Astrocyte of the hippocampus (primary cell): Measurements from ENCODE around the gene RPTOR.

Source experiments
- DNase-seq: peaks from one replicate; pipeline ENCODE4 v3.0.0; 2011; ENCODE audit warnings: low read depth, low spot score

RPTOR gene

DNA sequence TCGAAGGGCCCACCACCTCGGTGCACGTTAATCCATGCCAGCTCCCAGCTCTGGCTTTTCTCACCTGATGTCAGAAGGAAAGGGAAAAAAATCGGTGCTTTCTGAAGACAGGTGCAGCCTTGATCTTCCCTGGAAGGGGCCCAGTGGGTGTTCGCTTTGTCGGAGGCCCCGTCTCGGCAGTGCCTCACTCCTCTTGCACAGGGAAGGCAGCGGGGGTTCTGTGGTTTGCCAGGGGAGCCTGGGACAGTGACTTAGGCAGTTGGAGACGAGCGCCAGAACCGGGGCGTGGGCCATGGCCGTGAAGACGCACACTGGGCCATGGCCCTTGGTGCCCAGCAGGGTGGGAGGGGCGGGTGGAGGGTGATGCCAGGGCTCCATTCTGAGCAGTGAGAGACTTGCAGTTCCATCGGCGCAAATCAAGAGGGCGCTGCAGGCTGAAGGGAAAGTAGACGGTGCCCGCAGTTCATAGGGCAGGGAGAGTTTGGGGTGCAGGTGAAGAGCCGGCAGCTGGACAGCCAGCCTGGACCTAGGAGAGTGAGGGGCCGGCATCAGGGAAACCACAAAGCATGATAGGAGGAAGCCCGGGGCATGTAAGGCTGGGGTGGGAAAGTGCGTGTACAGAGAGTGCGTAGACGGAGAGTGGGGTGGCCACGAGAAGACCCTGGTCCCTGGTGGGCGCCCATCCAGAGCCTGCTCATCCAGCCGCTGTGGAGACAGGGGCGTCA is 345.7 kb downstream of the RPTOR start:
- DNase-seq: no peak

DNA sequence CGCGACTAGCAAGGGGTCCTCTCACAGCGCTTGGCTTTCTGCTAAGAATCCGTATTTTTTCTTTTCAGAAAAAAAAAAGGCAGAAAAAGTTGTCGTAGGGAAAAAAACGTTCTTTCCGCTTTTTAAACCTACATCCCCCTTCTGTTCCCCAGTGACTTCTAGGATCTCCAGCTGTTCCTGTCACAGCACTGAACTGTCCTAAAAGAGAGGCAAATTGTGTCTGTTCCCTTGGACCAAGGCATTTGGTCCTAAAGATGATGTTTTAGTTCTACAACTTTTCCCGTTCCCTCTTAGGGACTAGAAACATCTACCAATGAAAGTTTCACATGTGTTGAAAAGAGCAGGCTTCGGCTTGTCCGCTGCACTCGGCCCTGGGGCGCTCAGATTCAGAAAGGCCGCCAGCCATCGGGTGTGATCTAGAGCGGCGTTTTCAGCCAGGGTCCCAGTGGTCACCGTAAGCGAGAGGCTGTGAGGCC is 346.3 kb downstream of the RPTOR start:
- no peak for DNase-seq

DNA sequence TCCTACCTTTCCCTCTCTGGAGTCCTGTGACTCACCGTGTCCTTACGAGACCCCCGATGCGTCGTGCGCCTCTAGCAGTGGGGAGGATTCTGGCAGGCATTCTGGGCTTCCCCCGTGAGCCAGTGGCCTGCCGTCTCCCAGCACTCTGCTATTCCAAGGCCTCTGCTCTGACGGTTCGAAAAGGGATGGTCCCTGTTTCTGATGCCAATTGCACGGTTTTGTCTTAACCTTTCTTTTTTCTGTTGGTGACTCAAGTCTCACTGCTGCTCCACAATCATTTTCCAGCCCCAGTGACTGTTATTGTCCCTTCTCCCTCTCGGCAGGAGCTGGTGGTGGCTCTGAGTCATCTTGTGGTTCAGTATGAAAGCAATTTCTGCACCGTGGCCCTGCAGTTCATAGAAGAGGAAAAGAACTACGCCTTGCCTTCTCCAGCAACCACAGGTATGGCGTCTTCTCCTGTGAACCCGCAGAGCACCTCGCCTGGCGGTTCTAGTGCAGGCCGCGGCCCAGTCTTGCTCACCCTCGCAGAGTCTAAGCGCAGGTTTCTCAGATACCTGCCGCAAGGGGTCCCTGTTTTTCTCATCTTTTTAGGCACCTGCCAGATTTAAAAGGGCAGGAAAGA is 346.9 kb downstream of the RPTOR start:
- peak; percentile 97 for DNase-seq

DNA sequence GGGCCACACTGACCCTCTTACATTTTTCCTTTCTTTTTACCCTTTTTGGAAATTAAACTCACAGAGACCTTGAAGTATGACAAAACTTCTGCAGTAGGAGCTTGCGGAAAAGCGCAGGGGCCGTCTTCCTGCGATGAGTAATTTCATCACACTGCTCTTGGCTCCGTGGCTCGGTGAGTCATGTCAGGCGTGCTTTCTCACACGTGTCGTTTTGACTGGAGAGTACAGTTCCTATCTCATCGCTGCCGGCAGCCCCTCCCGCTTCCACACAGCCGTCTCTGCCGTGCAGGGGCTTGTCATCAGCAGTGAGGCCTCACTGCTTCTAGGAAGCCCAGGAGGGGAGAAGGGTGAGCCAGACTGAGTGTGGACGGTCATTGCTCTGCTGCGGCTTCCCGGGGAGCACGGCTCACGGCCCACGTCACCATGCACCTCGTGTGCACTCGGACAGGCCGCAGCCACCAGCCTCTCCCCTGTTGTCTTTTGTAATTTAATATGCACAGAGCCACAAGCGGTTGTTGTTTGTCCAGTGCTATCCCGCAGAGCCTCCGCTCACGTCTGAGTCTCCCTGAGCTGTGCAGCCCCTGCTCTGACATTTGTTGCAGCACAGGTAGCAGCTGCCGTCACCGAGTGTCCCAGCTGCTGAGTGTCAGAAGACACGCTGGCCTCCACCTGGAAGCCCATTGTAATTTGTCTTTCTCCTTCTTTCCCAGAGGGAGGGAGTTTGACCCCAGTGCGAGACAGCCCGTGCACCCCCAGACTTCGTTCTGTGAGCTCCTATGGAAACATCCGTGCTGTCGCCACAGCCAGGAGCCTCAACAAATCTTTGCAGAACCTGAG is 347.6 kb downstream of the RPTOR start:
- peak; percentile 97 for DNase-seq

DNA sequence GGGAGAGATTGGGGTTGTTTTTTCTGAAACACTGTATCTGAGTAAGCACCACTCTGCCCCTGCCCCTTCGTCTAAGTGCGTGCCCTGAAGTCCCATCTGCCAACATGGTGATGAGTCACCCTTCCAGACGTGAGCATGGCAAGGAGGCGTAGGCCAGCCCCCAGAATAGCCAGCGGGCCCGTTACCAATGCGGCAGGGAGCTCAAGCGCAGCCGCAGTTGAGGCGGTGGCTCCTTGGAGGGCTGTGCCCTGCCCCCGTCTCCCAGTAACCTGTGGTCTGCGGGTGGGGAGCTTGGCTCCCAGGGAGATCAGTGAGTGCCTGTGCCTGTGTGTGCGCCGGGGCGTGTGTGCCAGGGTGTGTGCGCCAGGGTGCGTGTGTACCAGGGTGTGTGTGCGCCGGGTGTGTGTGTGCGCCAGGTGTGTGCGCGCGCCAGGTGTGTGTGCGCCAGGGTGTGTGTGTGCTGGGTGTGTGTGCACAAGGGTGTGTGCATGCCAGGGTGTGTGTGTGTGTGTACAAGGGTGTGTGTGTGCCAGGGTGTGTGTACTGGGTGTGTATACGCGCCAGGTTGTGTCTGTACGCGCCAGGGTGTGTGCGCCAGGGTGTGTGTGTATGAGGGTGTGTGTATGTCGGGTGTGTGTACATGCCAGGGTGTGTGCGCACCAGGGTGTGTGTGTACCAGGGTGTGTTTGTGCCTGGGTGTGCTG is 348.4 kb downstream of the RPTOR start:
- DNase-seq: peak; percentile 95

DNA sequence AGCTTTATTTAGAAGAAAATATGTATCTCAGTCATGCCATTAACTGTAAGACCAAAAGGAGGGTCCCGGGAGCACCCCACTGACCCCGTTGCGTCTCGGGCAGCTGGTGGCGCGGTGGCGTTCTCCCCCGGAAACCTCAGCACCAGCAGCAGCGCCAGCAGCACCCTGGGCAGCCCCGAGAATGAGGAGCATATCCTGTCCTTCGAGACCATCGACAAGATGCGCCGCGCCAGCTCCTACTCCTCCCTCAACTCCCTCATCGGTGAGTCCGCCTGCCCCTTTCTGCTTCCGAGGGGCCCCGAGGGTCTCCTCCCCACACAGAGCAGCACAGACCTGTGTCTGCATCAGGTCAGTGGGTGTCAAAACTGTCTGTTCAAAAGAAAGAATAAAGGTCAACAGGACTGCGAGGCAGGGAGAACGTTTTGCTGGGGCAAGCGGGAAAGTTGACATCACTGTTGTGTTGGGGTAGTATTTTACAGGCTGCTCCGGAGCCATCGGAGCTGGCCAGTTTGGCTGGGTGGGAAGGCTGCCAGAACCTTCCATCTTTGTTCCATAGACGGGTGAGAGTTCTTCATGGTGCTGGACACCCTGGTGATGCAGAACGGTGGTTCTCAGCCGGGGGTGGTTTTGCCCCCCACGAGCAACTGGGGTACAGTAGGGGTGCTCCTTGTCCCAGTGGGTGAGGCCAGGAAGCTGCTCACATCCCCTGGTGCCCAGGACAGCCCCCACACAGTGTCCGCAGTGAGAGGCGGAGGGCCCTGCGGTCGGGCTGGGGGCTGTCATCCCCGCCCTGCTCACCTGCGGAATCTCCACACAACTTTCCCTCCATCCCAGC is 349.2 kb downstream of the RPTOR start:
- DNase-seq: no peak

DNA sequence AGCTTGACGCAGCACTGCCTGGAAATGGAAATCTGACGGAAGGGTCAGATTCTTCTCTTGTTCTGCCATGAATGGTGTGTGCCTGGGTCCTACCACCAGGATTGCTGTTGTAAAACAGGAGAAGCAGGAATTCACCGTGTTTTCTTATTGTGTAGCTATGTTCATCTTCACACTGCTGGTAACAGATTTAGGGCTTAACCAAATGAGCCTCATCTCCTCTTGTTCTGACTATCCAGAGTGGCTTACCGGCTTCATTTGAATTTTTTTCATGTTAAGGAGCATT is 349.7 kb downstream of the RPTOR start:
- no peak for DNase-seq

DNA sequence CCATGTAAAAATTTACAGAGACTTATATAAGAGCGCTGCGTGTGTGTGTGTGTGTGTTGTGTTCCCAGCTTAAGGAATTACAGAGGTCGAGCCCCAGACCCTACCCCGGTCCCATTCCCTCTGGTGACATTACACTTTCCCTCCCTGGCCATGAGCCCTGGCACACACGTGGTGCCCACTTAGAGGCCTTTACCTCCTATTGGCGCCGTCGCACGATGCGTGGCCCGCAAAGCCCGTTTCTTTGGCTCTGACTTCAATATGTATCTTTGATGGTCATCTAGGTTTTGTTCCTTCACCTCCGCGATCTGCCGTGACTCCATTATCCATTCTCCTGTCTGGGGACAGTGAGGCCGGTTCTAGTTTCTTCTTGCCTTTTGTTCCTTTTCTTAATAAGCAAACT is 350.1 kb downstream of the RPTOR start:
- DNase-seq: no peak

DNA sequence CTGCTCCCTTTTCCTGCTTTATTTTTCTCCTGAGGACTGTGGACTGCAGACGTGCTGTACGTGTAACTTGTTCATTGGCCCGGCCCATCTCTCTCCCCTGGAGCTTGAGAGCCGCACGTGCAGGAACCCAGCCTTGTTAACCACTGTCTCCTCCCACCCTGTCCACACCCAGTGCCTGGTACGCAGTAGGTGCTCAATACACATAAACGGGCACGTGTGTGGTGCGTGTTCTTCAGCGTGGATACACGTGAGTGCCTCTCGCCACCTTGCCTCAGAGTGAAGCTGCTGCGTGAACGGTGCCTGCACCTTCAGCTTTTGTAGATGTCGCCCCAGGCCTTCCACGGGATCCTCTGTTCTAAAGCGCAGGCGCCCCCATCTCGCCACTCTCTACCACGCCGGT is 350.7 kb downstream of the RPTOR start:
- no peak for DNase-seq

DNA sequence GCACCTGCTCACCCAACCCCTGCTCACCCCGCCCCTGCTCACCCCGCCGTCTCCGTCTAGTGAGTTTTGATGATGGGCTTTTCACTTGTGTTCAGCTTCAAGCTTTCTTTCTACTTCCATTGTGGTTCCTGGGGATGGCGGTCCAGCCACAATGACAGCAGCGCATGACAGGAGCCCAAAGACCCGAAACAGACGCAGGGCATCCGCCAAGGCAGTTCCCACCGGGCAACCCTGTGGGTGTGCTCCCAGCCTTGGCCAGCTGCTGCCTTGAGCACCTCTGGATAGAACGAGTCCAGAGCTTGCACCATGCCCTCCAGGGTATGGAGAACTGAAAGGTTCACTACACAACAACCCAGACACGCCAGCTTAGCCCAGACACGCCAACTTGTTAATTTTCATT is 354.1 kb downstream of the RPTOR start:
- DNase-seq: no peak

DNA sequence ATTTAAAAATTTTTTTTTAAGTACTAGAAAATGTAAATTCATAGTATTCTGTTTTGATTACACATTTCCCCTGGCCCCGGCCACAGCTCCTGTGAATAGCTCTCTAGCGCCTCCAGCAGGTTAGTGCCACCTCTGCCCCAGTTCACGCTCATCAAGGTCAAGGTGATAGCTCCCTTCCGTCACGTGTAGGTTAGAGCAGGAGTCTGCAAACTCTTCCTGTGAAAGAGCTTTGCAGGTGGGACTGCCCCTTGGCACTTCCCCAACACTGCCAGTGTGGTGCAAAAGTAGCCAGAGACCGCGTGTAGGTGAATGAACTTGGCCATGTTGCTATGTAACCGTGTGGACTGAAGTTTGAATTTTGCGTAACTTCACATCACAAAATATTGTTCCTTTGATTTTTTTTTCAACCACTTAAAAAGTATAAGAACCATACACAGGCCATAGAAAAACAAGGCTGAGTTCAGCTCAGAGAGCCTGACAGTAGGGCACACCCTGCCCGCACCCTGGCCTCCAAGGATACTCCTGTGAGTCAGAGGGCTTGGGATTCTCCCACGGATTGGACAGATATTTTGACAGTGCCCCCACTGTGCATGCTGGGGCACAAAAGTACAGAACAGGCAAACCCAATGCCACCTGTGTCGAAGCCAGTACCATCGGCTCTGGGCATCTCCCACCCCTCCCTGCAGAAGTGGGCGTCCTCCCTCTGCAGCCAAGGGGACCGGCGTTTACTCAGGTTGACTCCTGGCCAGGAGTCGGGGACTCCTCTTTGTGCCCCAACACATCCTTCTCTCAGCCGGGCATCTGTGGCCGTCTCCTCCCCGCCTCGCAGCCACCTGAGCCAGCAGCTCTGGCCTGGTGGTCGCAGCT is 355.0 kb downstream of the RPTOR start:
- no peak for DNase-seq

DNA sequence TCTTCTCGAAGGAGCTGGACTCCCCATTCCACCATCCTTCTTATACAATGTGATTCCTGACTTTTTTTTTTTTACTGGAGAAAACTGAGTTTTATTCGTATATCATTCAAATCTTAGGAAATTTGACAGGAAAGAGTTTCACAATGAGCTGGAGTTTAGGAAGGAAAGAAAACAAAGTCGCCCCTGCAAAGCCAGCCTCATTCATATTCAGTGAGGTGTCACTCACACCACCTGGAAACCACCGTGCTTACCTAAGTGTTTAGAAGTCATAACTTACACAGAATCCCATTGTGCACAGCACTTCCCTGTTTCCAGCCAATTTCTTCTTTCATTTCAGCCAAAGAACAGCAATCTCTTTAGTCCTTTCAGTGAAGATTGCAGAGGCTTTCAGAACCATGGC is 356.7 kb downstream of the RPTOR start:
- DNase-seq: peak; percentile 29

DNA sequence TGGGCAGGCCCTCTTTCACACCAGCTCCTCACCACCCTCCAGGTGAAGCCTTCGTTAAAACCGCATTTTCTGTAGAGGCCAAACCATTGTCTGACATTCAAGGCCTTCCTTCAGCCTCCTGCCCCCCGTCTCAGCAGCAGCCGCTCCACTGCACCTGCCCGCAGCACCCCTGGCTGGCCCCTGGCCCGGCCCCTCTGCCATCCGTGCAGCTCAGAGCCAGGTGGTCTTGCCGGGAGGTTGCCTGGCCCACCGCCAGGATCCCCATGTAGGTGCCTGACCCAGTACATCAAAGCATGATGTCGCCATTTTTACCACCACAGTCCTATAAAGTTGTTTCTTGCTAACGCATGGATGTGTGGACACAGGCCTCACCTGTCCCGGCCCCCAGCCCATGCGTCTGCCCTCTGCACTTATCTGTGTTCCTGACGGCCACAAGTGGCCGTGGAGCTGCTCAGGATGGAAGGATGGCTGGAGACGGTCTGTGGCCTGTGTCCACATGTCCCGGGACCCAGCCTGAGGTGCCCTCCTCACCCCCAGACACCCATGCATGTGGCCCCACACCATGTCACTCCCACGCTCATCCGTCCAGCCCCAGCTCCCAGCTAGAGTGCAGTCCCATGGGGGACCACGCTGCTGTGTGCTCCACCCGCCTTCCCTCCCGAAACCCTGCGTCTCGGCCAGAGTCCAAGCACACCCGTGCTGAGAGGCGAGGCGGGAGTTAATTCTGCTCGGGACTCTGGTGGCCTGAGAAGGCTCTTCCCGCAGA is 357.7 kb downstream of the RPTOR start:
- DNase-seq: no peak

DNA sequence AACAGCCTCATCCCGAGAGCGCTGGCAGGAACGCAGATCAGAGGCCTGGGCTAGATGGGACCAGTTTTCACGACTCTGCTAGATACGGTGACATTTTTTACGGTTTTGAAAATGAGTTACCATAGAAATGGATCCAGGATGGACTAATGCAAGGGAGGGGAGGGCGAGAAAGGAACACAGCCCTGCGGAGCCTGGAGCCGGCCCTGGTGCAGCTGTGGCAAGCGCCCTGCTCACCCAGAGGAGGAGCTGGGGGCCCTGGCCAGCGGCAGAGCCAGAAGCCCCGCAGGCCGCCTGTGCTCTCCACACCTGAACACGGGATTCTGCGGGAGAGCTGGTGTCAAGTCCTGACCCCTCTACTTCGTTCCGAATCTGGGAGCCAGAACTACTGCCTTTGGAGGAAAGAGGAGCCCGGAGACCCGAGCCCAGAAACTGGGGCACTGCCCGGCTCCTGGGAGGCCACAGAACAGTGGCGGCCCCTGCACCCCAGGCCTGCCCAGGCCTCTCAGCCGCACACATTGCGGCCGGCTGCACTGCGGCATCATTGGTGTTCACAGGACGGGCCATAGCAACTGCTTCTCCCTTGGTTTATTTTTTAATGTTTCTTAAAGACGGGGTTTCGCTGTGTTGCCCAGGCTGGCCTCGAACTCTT is 358.4 kb downstream of the RPTOR start:
- DNase-seq: no peak

DNA sequence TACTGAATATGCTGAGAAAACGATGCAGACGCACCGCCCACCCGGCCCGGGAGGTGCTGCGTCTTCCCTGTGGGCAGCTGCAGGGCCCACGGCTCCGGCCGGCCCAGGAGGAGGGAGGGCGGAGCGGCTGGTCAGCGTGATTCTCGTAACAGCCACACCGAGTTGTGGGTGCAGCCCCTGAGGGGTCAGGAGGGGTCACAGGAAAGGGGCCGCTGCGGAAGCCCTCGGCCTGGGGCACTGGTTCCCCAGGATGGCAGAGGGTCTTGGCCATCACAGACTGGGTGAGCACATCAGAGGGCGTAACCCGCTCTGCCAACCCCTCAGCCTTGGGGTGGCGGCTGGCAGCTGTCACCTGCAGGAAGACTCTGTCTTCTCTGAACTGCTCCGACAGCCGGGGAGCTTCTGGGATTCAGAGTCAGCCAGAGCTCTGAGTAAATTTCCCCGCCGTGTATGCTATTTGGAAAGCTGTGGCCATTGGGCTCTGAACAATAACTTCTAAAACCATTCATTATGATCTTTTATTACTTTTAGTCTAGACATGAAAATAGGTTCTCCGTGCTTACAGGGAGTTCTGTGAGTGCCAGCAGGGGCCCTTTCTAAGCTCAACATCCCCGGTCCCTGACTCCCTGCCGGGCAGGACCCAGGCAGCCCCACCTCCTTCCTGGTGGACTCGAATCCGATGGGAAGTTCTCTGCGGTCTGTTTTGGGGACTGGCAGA is 359.6 kb downstream of the RPTOR start:
- DNase-seq: no peak

DNA sequence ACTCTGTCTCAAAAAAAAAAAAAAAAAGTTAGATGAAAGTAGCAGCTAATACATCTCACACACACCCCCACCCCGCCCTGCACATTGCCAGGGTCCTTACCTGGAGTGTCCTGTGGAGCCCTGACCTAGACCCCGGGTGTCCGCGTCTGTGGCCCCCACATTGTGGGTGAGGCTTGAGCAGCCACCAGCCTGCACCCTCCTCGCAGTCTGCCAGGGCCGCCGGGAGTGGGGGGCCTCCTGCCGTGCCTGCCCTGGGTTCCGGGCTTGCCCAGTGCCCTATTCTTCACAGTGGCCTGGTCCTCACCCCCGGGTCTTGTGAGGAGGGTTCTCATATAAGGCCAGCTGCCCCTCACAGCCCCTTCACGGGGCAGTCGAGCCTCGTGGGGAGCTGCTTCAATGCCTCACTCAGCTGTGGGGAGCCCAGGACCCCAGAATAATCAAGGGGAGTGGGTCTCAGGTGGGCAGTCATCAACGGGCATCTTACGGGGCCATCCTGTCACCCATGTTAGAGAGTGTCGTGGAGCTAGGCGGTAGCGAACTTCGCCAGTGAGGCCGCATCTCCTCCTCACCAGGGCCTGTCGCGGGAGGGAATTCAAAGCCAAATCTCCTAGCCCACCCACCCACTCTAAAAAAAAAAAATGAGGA is 361.1 kb downstream of the RPTOR start:
- DNase-seq: no peak

DNA sequence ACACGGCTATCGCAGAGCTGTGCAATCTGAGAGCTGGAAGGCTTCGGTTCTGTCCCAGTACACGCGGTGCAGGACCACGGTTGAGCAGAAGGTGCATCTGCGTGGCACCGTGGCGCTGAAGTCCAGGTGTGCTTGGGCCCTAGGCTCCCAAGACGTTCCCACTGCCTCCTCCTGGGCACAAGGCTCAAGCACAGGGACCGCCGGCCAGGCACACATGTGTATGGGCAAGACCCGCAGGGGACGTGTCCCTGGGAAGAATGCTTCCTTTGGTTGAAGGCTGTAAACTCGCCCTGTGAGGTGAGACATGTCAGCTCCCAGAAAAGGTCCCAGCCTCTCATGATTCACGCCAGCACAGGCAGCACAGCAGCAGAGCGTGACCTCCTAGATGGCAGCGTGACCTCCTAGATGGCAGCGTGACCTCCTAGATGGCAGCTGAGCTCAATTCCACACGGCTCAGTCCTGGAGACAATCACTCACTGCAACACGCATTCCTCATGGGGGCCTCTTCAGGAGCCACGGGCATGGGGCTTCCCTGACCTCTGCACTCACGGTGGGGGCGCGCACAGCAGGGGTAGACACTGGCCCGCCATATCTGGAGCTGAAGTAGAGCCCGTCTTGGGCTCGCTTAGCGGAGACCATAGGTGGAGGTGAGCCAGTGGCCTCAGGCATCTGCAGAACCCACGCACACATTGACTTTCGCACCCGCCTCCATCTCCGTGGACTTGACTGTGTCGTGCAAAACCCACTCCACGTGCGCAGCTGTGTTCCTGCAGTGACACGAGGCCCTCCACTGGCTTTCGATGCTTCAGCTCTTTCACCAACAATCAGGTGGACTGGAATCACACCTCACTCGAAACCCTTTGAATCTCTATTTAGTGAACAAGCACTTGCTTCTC is 362.0 kb downstream of the RPTOR start:
- DNase-seq: no peak
